ENCODE measurements around the gene ACSM6. TPM values are rescaled to one million over a fixed set of nuclear protein-coding genes. Genes with fewer than 3 reads are reported as not detected.
"Not testable (repeated sequence)": the region's sequence is repeated elsewhere in the genome, so short reads cannot be mapped to it uniquely, and the experiment has no call there.

Gene ACSM6
- total RNA-seq, result not detected

GRCh38 chr10:95193944-95194343 is at the start of gene ACSM6:
Gene ACSM6, plus strand, starts transcription at chr10:95194238. Its CDS starts 248 bp downstream, at chr10:95194486.
- FAIRE-seq (no peak), DNase-seq (ENCODE audit: low spot score in 2 of 2) (no peak)

- FAIRE-seq, result no peak
- DNase-seq (ENCODE audit: low spot score in 2 of 2), result no peak
Measured at GRCh38 chr10:95168694-95169093, 25.3 kb upstream of the ACSM6 start.

GRCh38 chr10:95169522-95169921 is 24.5 kb upstream of the ACSM6 start:
- FAIRE-seq, result no peak
- no peak for DNase-seq (ENCODE audit: low spot score in 2 of 2)

- FAIRE-seq (no peak), DNase-seq (ENCODE audit: low spot score in 2 of 2) (no peak)
Measured at GRCh38 chr10:95170790-95171189, 23.2 kb upstream of the ACSM6 start.

- DNase-seq (ENCODE audit: low spot score in 2 of 2) (no peak), FAIRE-seq (no peak)
Measured at GRCh38 chr10:95171336-95171735, 22.7 kb upstream of the ACSM6 start.

- DNase-seq (ENCODE audit: low spot score in 2 of 2) (no peak), FAIRE-seq (no peak)
Measured at GRCh38 chr10:95172851-95173250, 21.2 kb upstream of the ACSM6 start.

GRCh38 chr10:95176101-95176500 is 17.9 kb upstream of the ACSM6 start:
- FAIRE-seq (no peak), DNase-seq (ENCODE audit: low spot score in 2 of 2) (no peak)

- FAIRE-seq, result no peak
- DNase-seq (ENCODE audit: low spot score in 2 of 2), result no peak
Measured at GRCh38 chr10:95177429-95177828, 16.6 kb upstream of the ACSM6 start.

- FAIRE-seq (no peak), DNase-seq (ENCODE audit: low spot score in 2 of 2) (no peak)
Measured at GRCh38 chr10:95178266-95178665, 15.8 kb upstream of the ACSM6 start.

- no peak for DNase-seq (ENCODE audit: low spot score in 2 of 2)
Measured at GRCh38 chr10:95178797-95179196, 15.2 kb upstream of the ACSM6 start.

GRCh38 chr10:95181726-95182125 is 12.3 kb upstream of the ACSM6 start:
- DNase-seq (ENCODE audit: low spot score in 2 of 2), result no peak
- FAIRE-seq, result no peak

More at GRCh38 chr10:95178797-95179196, 15.2 kb upstream of the ACSM6 start:
- no peak for FAIRE-seq

- peak; percentile 82 to 88 for DNase-seq (ENCODE audit: low spot score in 2 of 2)
- FAIRE-seq, result no peak
Measured at GRCh38 chr10:95183271-95184230, 10.5 kb upstream of the ACSM6 start.

GRCh38 chr10:95187617-95188016 is 6.4 kb upstream of the ACSM6 start:
- DNase-seq (ENCODE audit: low spot score in 2 of 2), result no peak
- FAIRE-seq, result no peak

- FAIRE-seq (no peak), DNase-seq (ENCODE audit: low spot score in 2 of 2) (no peak)
Measured at GRCh38 chr10:95188593-95188992, 5.4 kb upstream of the ACSM6 start.

- no peak for FAIRE-seq
Measured at GRCh38 chr10:95196046-95196445, 2.0 kb downstream of the ACSM6 start.

GRCh38 chr10:95201736-95202135 is 7.7 kb downstream of the ACSM6 start:
- no peak for FAIRE-seq

More at GRCh38 chr10:95196046-95196445, 2.0 kb downstream of the ACSM6 start:
- no peak for DNase-seq (ENCODE audit: low spot score in 2 of 2)

GRCh38 chr10:95202865-95203264 is 8.8 kb downstream of the ACSM6 start:
- not testable (repeated sequence) for FAIRE-seq; DNase-seq (ENCODE audit: low spot score in 2 of 2)

More at GRCh38 chr10:95201736-95202135, 7.7 kb downstream of the ACSM6 start:
- no peak for DNase-seq (ENCODE audit: low spot score in 2 of 2)

- DNase-seq (ENCODE audit: low spot score in 2 of 2) (no peak), FAIRE-seq (no peak)
Measured at GRCh38 chr10:95208702-95209391, 14.8 kb downstream of the ACSM6 start.

GRCh38 chr10:95209509-95210127 is 15.6 kb downstream of the ACSM6 start:
- FAIRE-seq (peak; percentile 96), DNase-seq (ENCODE audit: low spot score in 2 of 2) (no peak)

- FAIRE-seq (no peak), DNase-seq (ENCODE audit: low spot score in 2 of 2) (no peak)
Measured at GRCh38 chr10:95211606-95212279, 17.7 kb downstream of the ACSM6 start.
